ENCODE results near the gene RUNX2.

DNA sequence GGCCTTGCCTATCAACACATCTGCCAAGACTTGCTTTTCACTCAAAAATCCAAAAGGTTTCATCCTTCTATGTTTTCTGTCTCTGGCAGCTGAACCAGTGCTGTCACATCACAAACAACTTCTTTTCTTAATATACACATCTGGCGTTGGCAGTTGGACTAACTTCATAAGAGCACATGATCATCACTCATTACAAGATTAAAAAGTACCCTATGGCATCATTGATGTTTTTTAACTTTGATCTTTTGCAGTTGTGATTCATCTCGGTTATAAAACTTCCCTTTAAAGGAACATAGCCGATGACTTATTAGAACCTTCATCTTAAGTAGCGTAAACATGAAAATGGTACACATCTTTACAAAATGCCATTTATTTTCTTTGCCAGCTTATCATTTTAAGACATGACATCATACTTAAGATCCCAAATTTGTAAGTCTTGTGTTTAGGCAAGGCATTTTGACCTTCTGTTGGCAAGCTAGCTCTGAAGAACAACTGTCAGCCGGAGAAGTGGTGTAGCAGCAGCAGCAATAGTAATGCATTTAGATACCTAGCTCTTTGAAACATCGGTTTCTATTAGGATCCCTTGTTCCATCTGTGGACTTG, 113.8 kb downstream of the RUNX2 start:
- no peak for TF ChIP-seq CTCF (IDR thresholded peaks at IDR 0.05; ENCODE audit: poor library complexity)
- TF ChIP-seq EZH2phosphoT487 (IDR thresholded peaks at IDR 0.05; ENCODE audit: low read depth, severe bottlenecking, unreplicated experiment) = no peak
- no peak for TF ChIP-seq EZH2 (IDR thresholded peaks at IDR 0.05; ENCODE audit: borderline replicate concordance)

Measured in hepatocyte (in vitro differentiated cells).